ENCODE results near the gene THYN1. TPM values are rescaled to one million over a fixed set of nuclear protein-coding genes. Genes with fewer than 3 reads are reported as not detected.

The THYN1 gene
- polyA plus RNA-seq, 3 donors: 26.6 to 64.8 (median 63.5) TPM

Other genes starting within 250 kb of the THYN1 start
- gene JAM3, start 184.3 kb downstream of the THYN1 start, polyA plus RNA-seq: 10 to 100 TPM in 2 of 3 donors, 1 to 10 TPM in 1; 2.9 to 11.6 (median 10.5) TPM
- 10 to 100 TPM in 1 of 3 donors, 1 to 10 TPM in 2; 5.1 to 14.3 (median 6.7) TPM for gene NCAPD3, start 29.4 kb downstream of the THYN1 start, polyA plus RNA-seq
- 10 to 100 TPM; 19.8 to 24.4 (median 20.8) TPM for gene VPS26B, start 28.7 kb downstream of the THYN1 start, polyA plus RNA-seq
- 10 to 100 TPM; 15.7 to 28.3 (median 24.2) TPM for gene ACAD8, start 216 bp upstream of the THYN1 start, polyA plus RNA-seq
- under 1 TPM in 1 of 3 donors, not detected in 2; 0.03 TPM for gene GLB1L3, start 23.0 kb upstream of the THYN1 start, polyA plus RNA-seq
- 1 to 10 TPM in 2 of 3 donors, under 1 TPM in 1; 0.79 to 5.2 (median 1.3) TPM for gene GLB1L2, start 78.6 kb upstream of the THYN1 start, polyA plus RNA-seq
- gene B3GAT1, start 158.9 kb upstream of the THYN1 start, polyA plus RNA-seq: 1 to 10 TPM in 1 of 3 donors, under 1 TPM in 1, not detected in 1; 0.09 to 1.7 TPM